ENCODE results near the gene STX18.

DNA sequence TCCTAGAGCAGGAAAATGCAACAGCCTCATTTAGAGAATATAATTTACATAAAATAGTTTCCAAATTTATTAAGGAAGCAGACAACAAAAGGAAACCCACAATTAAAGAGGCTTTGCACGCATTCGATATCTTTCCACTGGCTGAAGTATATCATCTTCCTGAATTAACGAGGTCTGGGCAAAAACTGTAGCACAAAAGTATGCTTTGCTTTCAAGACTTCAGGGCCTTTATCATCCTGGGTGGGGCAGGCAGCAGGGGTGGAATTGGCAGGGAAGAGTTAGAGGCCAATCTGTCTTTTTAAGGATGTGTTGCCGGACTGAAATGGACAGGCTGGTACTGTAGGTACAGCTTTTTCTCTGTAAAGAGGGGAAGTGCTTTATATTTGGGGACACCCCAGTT, 17.0 kb upstream of the STX18 start:
- TF ChIP-seq CTCF (conservative IDR thresholded peaks at IDR 0.05; ENCODE audit: low read depth in 2 of 2) (no peak), ETS1 (IDR thresholded peaks at IDR 0.05) (no peak), POLR2AphosphoS5 (IDR thresholded peaks at IDR 0.05; ENCODE audit: low read depth) (no peak), EZH2 (IDR thresholded peaks at IDR 0.05; ENCODE audit: low read depth, unreplicated experiment) (no peak)
- TF ChIP-seq, protein P1, sequence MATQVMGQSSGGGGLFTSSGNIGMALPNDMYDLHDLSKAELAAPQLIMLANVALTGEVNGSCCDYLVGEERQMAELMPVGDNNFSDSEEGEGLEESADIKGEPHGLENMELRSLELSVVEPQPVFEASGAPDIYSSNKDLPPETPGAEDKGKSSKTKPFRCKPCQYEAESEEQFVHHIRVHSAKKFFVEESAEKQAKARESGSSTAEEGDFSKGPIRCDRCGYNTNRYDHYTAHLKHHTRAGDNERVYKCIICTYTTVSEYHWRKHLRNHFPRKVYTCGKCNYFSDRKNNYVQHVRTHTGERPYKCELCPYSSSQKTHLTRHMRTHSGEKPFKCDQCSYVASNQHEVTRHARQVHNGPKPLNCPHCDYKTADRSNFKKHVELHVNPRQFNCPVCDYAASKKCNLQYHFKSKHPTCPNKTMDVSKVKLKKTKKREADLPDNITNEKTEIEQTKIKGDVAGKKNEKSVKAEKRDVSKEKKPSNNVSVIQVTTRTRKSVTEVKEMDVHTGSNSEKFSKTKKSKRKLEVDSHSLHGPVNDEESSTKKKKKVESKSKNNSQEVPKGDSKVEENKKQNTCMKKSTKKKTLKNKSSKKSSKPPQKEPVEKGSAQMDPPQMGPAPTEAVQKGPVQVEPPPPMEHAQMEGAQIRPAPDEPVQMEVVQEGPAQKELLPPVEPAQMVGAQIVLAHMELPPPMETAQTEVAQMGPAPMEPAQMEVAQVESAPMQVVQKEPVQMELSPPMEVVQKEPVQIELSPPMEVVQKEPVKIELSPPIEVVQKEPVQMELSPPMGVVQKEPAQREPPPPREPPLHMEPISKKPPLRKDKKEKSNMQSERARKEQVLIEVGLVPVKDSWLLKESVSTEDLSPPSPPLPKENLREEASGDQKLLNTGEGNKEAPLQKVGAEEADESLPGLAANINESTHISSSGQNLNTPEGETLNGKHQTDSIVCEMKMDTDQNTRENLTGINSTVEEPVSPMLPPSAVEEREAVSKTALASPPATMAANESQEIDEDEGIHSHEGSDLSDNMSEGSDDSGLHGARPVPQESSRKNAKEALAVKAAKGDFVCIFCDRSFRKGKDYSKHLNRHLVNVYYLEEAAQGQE (IDR thresholded peaks at IDR 0.05; ENCODE audit: unreplicated experiment) = no peak
